Measurements from ENCODE around the gene ESF1.
A peak's percentile ranks its signal among the peaks of the same experiment; 100 is the strongest.

ESF1 gene

GRCh38 chr20:13784893-13785715 lies at the start of gene ESF1, which contains the start of gene NDUFAF5:
Gene ESF1 (minus strand): TSS chr20:13784919. CDS start chr20:13783140, 1,779 bp downstream.
Gene NDUFAF5 (plus strand): TSS chr20:13785028. CDS start chr20:13785069, 41 bp downstream.
- peak; percentile 72 to 96 for DNase-seq

GRCh38 chr20:13831476-13831875 lies 46.8 kb upstream of the ESF1 start:
- DNase-seq: no peak

- DNase-seq: no peak
Observed at GRCh38 chr20:13825465-13825864, 40.7 kb upstream of the ESF1 start.

- no peak for DNase-seq
Observed at GRCh38 chr20:13824459-13824858, 39.7 kb upstream of the ESF1 start.

GRCh38 chr20:13822459-13822858 lies 37.7 kb upstream of the ESF1 start:
- DNase-seq: no peak

- DNase-seq: no peak
Observed at GRCh38 chr20:13821876-13822275, 37.2 kb upstream of the ESF1 start.

- peak in 1 of 2 donors; percentile 27 for DNase-seq
Observed at GRCh38 chr20:13819885-13820645, 35.3 kb upstream of the ESF1 start.

- no peak for DNase-seq
Observed at GRCh38 chr20:13817342-13817741, 32.6 kb upstream of the ESF1 start.

GRCh38 chr20:13816757-13817156 lies 32.0 kb upstream of the ESF1 start:
- DNase-seq: no peak

GRCh38 chr20:13814672-13815071 lies 30.0 kb upstream of the ESF1 start:
- DNase-seq: no peak

GRCh38 chr20:13813910-13814309 lies 29.2 kb upstream of the ESF1 start:
- no peak for DNase-seq

- DNase-seq: no peak
Observed at GRCh38 chr20:13810446-13810845, 25.7 kb upstream of the ESF1 start.

GRCh38 chr20:13809855-13810254 lies 25.1 kb upstream of the ESF1 start:
- DNase-seq: no peak

- DNase-seq: no peak
Observed at GRCh38 chr20:13809373-13809772, 24.7 kb upstream of the ESF1 start.

- DNase-seq: no peak
Observed at GRCh38 chr20:13800728-13801134, 16.0 kb upstream of the ESF1 start.

GRCh38 chr20:13799974-13800373 lies 15.3 kb upstream of the ESF1 start:
- DNase-seq: no peak

- DNase-seq: no peak
Observed at GRCh38 chr20:13799040-13799439, 14.3 kb upstream of the ESF1 start.

GRCh38 chr20:13794667-13795066 lies 9.9 kb upstream of the ESF1 start:
- no peak for DNase-seq

GRCh38 chr20:13793001-13793400 lies 8.3 kb upstream of the ESF1 start:
- no peak for DNase-seq

- DNase-seq: no peak
Observed at GRCh38 chr20:13791540-13792459, 7.1 kb upstream of the ESF1 start.

- no peak for DNase-seq
Observed at GRCh38 chr20:13790708-13791107, 6.0 kb upstream of the ESF1 start.

- no peak for DNase-seq
Observed at GRCh38 chr20:13788167-13788834, 3.6 kb upstream of the ESF1 start.
